ENCODE measurements around the gene CCDC192.

CCDC192 gene

GRCh38 chr5:127920936-127921335 is 217.7 kb downstream of the CCDC192 start:
- Histone ChIP-seq H3K4me1 (ENCODE audit: insufficient read depth, low read length) (no peaks in the 10 kb centered on the region), H3K36me3 (ENCODE audit: insufficient read depth, low read length) (no peaks in the 10 kb centered on the region), H3K9ac (ENCODE audit: low read depth, low read length) (no peak overlapping the region), H3K9me3 (ENCODE audit: control insufficient read depth, insufficient read depth, low read length) (no peaks in the 10 kb centered on the region)

- Histone ChIP-seq H3K9ac (ENCODE audit: low read depth, low read length) (no peak overlapping the region), H3K36me3 (ENCODE audit: insufficient read depth, low read length) (no peaks in the 10 kb centered on the region), H3K9me3 (ENCODE audit: control insufficient read depth, insufficient read depth, low read length) (no peaks in the 10 kb centered on the region), H3K4me1 (ENCODE audit: insufficient read depth, low read length) (no peaks in the 10 kb centered on the region)
Measured at GRCh38 chr5:127922603-127923002, 219.4 kb downstream of the CCDC192 start.

- H3K4me1 ChIP-seq (ENCODE audit: insufficient read depth, low read length), result no peaks in the 10 kb centered on the region
- no peaks in the 10 kb centered on the region for H3K9me3 ChIP-seq (ENCODE audit: control insufficient read depth, insufficient read depth, low read length)
- no peak overlapping the region for H3K9ac ChIP-seq (ENCODE audit: low read depth, low read length)
- no peaks in the 10 kb centered on the region for H3K36me3 ChIP-seq (ENCODE audit: insufficient read depth, low read length)
Measured at GRCh38 chr5:127923804-127924570, 220.8 kb downstream of the CCDC192 start.

DNA sequence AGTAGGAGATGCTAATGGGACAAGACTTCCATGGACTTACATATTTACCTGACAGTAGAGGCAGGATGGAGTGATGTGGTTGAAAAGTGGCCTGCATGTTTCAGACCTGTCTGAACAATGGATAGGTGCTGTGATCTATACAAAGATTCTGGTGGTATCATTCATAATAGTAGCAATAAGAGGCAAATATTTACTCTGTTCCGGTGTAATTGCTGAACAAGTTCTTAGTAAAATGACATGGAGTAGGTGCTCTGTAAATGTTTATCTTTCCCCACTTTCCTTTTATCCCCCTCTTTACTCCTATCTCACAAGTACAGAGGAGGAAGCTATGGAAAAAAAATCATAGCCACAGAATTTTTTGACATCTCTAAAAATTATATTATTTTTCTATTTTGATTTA is 221.4 kb downstream of the CCDC192 start:
- Histone ChIP-seq H3K36me3 (ENCODE audit: insufficient read depth, low read length) (no peaks in the 10 kb centered on the region), H3K9me3 (ENCODE audit: control insufficient read depth, insufficient read depth, low read length) (no peaks in the 10 kb centered on the region), H3K4me1 (ENCODE audit: insufficient read depth, low read length) (no peaks in the 10 kb centered on the region), H3K9ac (ENCODE audit: low read depth, low read length) (no peak overlapping the region)

- H3K4me1 ChIP-seq (ENCODE audit: insufficient read depth, low read length), result no peaks in the 10 kb centered on the region
- no peaks in the 10 kb centered on the region for H3K9me3 ChIP-seq (ENCODE audit: control insufficient read depth, insufficient read depth, low read length)
- no peak overlapping the region for H3K9ac ChIP-seq (ENCODE audit: low read depth, low read length)
- H3K36me3 ChIP-seq (ENCODE audit: insufficient read depth, low read length), result no peaks in the 10 kb centered on the region
Measured at GRCh38 chr5:127925916-127926315, 222.7 kb downstream of the CCDC192 start.

DNA sequence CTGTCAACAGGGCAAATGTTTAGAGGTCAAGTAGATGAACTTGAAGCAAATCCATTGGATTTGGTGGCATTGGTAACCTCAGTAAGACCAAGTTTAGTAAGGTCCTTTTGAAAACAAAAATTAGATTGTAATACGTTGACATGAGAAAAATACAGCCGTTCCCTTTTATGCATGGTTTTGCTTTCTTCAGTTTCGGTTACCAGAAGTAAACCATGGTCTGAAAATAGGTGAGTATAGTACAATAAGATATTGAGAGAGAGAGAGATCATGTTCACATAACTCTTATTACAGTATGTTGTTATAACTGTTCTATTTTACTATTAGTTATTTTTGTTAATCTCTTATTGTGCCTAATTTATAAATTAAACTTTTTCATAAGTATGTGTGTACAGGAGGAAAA is 223.8 kb downstream of the CCDC192 start:
- no peaks in the 10 kb centered on the region for H3K36me3 ChIP-seq (ENCODE audit: insufficient read depth, low read length)
- no peak overlapping the region for H3K9ac ChIP-seq (ENCODE audit: low read depth, low read length)
- no peaks in the 10 kb centered on the region for H3K9me3 ChIP-seq (ENCODE audit: control insufficient read depth, insufficient read depth, low read length)
- no peaks in the 10 kb centered on the region for H3K4me1 ChIP-seq (ENCODE audit: insufficient read depth, low read length)

DNA sequence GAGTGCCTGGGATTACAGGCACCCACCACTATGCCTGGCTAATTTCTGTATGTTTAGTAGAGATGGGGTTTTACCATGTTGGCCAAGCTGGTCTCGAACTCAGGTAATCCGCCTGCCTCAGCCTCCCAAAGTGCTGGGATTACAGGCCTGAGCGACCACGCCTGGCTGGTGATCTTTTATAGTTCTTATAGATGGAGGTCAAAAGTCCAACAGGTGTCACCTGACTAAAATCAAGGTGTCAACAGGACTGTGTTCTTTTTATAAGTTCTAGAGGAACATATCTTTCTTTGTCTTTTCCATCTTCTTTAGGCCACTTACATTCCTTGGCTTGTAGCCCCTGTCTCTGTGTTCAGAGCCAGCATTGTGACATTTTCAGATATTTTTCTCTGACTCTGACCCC is 224.9 kb downstream of the CCDC192 start:
- Histone ChIP-seq H3K9ac (ENCODE audit: low read depth, low read length) (no peak overlapping the region), H3K4me1 (ENCODE audit: insufficient read depth, low read length) (no peaks in the 10 kb centered on the region), H3K36me3 (ENCODE audit: insufficient read depth, low read length) (no peaks in the 10 kb centered on the region), H3K9me3 (ENCODE audit: control insufficient read depth, insufficient read depth, low read length) (no peaks in the 10 kb centered on the region)

- H3K4me1 ChIP-seq (ENCODE audit: insufficient read depth, low read length), result peaks cover 13% of the 10 kb centered on the region
- H3K36me3 ChIP-seq (ENCODE audit: insufficient read depth, low read length), result no peaks in the 10 kb centered on the region
- H3K9ac ChIP-seq (ENCODE audit: low read depth, low read length), result no peak overlapping the region
- H3K9me3 ChIP-seq (ENCODE audit: control insufficient read depth, insufficient read depth, low read length), result peaks cover 4% of the 10 kb centered on the region; the same call in 1 of the 2 replicates
Measured at GRCh38 chr5:127930311-127930710, 227.1 kb downstream of the CCDC192 start.

GRCh38 chr5:127931396-127931795 is 228.2 kb downstream of the CCDC192 start:
- Histone ChIP-seq H3K36me3 (ENCODE audit: insufficient read depth, low read length) (no peaks in the 10 kb centered on the region), H3K4me1 (ENCODE audit: insufficient read depth, low read length) (peaks cover 16% of the 10 kb centered on the region), H3K9ac (ENCODE audit: low read depth, low read length) (no peak overlapping the region), H3K9me3 (ENCODE audit: control insufficient read depth, insufficient read depth, low read length) (peaks cover 4% of the 10 kb centered on the region; the same call in 1 of the 2 replicates)

DNA sequence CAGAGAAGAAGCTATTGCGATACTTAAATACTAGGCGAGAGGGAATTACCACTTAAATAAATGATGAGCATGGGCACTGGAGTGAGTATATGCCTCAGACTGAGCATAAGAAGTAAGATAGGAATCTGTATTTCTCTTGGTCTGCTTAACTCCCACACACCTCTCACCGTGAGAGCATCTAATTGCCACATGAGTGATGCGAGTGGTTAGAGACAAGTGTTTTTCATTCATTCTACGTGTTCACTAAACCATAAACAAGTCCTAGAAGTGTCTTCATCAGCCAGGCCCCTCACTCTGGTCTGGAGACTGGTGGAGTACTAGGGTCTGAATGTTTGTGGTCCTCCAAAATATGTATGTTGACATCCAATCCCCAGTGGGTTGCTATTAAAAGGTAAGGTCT is 230.2 kb downstream of the CCDC192 start:
- H3K36me3 ChIP-seq (ENCODE audit: insufficient read depth, low read length), result no peaks in the 10 kb centered on the region
- peaks cover 16% of the 10 kb centered on the region for H3K4me1 ChIP-seq (ENCODE audit: insufficient read depth, low read length)
- H3K9me3 ChIP-seq (ENCODE audit: control insufficient read depth, insufficient read depth, low read length), result peaks cover 4% of the 10 kb centered on the region; the same call in 1 of the 2 replicates
- no peak overlapping the region for H3K9ac ChIP-seq (ENCODE audit: low read depth, low read length)

DNA sequence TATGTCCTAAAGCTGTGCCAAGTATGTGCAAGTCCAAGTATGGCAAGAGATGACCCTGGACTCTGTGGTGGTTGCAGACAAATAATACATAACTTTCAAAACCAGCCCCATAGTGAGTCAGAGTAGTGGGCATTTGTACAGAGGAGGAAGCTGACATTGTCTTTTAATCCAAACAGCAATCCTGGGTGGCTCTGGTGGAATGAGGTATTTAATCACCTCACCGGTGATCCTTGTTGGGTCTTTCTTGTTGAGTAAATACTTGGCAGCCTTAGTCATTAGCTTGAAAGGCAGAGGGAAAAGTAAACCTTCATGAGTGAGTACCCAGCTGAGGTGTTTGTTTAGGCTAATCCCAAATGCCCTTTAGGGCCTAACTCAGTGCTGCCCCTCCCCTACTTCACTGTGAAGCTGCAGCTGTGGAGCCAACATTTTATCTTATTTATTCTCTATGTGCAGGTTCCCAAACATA is 231.6 kb downstream of the CCDC192 start:
- Histone ChIP-seq H3K36me3 (ENCODE audit: insufficient read depth, low read length) (no peaks in the 10 kb centered on the region), H3K4me1 (ENCODE audit: insufficient read depth, low read length) (peaks cover 16% of the 10 kb centered on the region), H3K9ac (ENCODE audit: low read depth, low read length) (no peak overlapping the region), H3K9me3 (ENCODE audit: control insufficient read depth, insufficient read depth, low read length) (peaks cover 4% of the 10 kb centered on the region; the same call in 1 of the 2 replicates)

DNA sequence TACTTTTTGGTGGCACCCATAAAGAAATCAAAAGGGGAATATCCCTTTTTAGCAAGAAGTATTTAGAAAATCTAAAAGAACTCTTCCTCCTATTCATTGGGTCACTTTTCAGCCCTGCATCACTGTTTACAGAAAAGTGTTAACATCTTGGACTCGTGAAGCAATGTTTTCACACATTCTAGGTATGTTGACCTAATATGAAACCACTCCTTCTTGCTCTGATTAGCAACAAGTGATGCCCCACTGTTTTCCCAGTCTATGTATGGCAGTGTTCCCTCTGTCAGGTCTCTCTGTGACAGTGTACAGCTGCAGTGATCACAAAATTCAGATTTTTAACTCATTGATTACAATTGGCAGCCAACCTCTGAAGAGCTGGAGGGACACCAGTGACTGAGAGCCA is 232.2 kb downstream of the CCDC192 start:
- H3K36me3 ChIP-seq (ENCODE audit: insufficient read depth, low read length), result no peaks in the 10 kb centered on the region
- H3K9ac ChIP-seq (ENCODE audit: low read depth, low read length), result no peak overlapping the region
- H3K9me3 ChIP-seq (ENCODE audit: control insufficient read depth, insufficient read depth, low read length), result peaks cover 4% of the 10 kb centered on the region; the same call in 1 of the 2 replicates
- H3K4me1 ChIP-seq (ENCODE audit: insufficient read depth, low read length), result peaks cover 16% of the 10 kb centered on the region

- peaks cover 24% of the 10 kb centered on the region for H3K4me1 ChIP-seq (ENCODE audit: insufficient read depth, low read length)
- no peaks in the 10 kb centered on the region for H3K36me3 ChIP-seq (ENCODE audit: insufficient read depth, low read length)
- H3K9me3 ChIP-seq (ENCODE audit: control insufficient read depth, insufficient read depth, low read length), result peaks cover 4% of the 10 kb centered on the region; the same call in 1 of the 2 replicates
- no peak overlapping the region for H3K9ac ChIP-seq (ENCODE audit: low read depth, low read length)
Measured at GRCh38 chr5:127936439-127936972, 233.3 kb downstream of the CCDC192 start.

DNA sequence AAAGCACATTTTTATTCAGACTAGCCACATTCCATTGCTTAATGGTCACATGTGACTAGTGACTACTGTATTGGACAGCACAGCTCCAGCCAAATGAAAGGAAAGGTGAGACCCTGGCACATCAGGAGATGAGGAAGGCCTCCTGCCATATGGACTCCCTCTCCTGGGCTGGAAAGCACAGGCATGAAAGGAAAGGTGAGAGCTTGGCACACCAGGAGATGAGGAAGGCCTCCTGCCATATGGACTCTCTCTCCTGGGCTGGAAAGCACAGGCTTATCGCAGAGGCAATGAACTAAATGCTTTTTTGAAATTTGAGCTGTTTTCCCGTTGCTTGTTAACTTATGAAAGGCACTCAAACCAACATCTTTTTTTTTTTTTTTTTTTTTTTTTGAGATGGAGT is 235.6 kb downstream of the CCDC192 start:
- Histone ChIP-seq H3K9me3 (ENCODE audit: control insufficient read depth, insufficient read depth, low read length) (no peaks in the 10 kb centered on the region), H3K36me3 (ENCODE audit: insufficient read depth, low read length) (no peaks in the 10 kb centered on the region), H3K4me1 (ENCODE audit: insufficient read depth, low read length) (peaks cover 34% of the 10 kb centered on the region), H3K9ac (ENCODE audit: low read depth, low read length) (no peak overlapping the region)

DNA sequence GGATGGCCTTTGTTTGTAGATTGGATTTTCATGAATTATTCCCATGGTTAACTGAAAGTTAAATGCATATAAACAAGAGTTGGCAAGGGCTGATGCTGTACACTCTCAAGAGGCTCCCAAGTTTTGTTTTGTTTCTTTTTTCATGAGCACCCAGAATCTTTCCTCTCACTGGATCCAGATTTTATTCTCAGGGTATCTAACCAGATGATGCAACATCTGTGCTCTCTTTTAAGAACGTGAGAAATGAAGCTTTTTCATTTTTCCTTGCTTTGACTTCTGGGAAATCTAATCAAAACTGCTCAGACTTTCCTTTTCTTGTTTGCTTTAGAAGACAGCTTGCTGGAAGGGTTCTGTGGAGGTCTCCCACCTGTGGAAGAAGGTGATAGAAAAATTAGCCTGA is 237.7 kb downstream of the CCDC192 start:
- no peaks in the 10 kb centered on the region for H3K36me3 ChIP-seq (ENCODE audit: insufficient read depth, low read length)
- peaks cover 19% of the 10 kb centered on the region for H3K4me1 ChIP-seq (ENCODE audit: insufficient read depth, low read length)
- no peaks in the 10 kb centered on the region for H3K9me3 ChIP-seq (ENCODE audit: control insufficient read depth, insufficient read depth, low read length)
- no peak overlapping the region for H3K9ac ChIP-seq (ENCODE audit: low read depth, low read length)
